Measurements from ENCODE around the gene RBAK.
"Not testable (repeated sequence)": the region's sequence is repeated elsewhere in the genome, so short reads cannot be mapped to it uniquely, and the experiment has no call there.

Gene RBAK

DNA sequence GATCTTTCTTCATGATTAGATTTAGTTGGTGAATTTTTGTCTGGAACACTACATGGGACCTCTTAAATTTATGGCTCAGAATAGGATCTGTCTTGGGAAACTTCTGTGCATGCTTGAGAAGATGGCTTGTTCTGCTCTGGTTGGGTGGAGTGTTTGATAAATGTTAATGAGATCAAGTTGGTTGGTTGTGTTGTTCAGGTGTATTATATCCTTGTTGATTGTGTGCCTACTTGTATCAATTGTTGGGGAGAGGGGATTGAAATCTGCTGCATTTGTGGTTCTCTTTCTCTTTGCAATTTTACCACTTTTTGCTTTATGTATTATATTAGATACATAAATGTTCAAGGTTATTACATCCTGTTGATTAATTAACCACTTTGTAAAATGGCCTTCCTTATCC is 6.1 kb downstream of the RBAK start:
- not testable (repeated sequence) for DNase-seq

DNA sequence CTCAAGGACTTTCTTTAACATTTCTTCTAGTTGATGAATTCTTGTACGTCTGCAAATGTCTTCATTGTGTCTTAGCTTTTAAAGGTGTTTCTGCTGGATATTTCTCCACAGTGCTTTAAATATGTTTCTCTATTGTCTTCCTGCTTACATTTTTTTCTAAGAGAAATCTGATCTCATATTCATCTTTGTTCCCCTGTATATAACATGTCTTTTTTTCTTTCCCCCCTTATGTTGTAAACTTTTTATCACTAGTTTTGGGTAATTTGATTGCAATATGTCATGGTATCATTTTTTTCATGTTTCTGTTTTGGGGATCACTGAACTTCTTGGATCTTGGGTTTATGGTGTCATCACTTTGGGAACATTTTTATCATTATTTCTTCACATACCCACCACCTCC is 7.5 kb downstream of the RBAK start:
- DNase-seq: no peak

DNA sequence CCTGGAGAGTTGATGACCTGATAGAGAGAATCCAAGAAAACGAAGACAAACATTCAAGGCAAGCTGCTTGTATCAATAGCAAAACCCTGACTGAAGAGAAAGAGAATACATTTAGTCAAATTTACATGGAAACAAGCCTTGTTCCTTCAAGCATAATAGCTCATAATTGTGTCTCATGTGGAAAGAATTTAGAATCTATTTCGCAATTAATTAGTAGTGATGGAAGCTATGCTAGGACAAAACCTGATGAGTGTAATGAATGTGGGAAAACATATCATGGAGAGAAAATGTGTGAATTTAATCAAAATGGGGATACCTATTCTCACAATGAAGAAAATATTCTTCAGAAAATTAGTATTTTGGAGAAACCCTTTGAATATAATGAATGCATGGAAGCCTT is 18.0 kb downstream of the RBAK start:
- DNase-seq: no peak

DNA sequence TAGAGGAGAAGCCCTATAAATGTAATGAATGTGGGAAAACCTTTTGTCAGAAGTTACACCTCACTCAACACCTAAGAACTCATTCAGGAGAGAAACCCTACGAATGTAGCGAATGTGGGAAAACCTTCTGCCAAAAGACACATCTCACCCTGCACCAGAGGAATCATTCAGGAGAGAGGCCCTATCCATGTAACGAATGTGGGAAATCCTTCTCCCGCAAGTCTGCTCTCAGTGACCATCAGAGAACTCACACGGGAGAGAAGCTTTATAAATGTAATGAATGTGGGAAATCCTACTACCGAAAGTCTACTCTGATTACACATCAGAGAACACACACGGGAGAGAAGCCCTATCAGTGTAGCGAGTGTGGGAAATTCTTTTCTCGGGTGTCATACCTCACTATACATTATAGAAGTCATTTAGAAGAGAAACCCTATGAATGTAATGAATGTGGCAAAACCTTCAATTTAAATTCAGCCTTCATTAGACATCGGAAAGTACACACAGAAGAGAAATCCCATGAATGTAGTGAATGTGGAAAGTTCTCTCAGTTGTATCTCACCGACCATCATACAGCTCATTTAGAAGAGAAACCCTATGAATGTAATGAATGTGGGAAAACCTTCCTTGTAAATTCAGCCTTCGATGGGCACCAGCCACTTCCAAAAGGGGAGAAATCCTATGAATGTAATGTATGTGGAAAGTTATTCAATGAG is 18.9 kb downstream of the RBAK start:
- DNase-seq: no peak

DNA sequence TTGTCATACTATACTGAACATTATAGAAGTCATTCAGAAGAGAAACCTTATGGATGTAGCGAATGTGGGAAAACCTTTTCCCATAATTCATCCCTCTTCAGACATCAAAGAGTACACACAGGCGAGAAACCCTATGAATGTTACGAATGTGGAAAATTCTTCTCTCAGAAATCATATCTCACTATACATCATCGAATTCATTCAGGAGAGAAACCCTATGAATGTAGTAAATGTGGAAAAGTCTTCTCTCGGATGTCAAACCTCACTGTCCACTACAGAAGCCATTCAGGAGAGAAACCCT is 19.4 kb downstream of the RBAK start:
- DNase-seq: no peak

DNA sequence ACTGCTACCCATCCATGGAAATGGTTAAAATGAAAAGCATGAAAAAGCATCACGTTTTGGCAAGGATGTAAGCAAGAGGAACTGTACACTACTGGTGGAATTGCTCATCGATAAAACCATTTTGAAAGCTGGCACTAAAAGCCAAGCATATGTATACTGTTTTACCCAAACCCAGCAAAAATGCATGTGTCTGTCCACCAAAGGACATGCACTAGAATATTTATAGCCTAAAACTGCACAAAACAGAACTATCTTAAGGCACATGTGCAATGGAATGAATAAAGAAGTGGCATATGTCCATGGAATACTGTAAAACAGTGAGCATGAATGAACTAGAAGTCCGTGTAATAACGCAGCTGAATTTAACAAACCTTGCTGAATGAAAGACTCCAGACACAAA is 22.9 kb downstream of the RBAK start:
- DNase-seq: no peak

DNA sequence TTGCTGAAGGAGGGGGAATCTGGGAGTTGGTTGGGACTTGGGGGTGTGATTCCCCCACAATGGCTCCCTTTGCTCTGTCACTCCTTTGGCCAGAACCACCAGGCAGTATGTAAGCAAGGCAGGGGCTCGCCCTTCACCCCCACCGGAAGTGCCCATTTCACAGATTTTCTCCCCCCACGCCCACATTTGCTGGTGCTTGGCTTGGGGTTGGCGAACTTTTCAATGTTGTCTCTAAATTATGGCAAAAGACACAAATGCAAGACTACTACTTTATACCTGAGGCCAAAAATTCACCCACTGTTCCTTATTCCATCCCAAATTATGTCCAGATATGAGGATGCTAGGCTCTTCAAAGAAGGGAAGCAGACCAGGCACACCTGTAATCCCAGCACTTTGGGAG is 24.5 kb downstream of the RBAK start:
- no peak for DNase-seq

DNA sequence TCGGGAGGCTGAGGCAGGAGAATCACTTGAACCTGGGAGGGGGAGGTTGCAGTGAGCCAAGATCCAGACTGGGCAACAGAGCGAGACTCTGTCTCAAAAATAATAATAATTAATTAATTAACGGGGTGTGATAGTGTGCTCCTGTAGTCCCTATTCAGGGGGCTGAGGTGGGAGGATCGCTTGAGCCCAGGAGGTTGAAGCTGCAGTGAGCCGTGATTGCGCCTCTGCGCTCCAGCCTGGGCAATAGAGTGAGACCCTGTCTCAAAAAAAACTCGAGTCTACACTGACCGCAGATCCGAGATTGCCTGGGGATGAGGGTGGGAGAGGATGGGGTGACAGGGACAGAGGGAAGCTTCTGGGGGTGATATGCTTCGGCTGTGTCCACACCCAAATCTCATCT is 29.5 kb downstream of the RBAK start:
- not testable (repeated sequence) for DNase-seq

DNA sequence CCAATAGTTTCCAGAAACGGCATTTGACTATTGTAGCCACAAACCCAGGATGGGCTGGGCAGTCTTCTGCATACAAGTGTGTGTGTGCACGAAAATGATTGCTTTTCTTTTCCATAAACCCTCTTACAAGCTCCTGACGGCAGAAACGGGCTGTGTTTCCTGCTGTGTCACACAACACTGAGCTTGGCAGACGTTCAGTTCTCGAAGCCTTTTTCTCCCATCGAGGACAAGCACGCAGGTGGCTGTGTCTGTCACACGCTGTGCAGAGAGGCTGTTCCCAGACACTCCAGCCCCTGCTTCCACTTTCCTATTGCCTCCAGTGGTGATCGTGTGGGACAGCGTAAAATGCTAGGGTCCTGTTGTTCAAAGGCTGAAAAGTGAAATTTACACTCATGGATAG is 32.1 kb downstream of the RBAK start:
- DNase-seq: no peak

DNA sequence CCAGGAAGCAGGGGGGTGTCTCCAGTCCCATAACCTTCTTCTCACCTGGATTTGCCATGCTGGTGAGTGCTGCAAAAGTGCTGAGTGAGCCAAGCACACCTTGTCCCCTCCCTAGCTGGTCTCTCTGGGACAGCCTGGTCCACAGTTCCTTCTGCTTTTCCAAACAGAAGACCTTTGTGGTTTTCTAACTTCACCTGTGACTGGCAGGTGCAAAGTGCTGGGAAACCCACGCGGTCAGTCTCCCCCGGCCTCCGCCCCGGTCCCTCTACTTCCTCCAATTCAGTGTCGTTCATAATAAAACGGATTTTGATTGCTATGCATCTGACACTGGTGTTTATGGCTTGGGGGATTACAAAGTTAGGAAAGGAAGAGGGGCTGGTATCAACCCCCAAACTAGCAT is 37.1 kb downstream of the RBAK start:
- DNase-seq: no peak

DNA sequence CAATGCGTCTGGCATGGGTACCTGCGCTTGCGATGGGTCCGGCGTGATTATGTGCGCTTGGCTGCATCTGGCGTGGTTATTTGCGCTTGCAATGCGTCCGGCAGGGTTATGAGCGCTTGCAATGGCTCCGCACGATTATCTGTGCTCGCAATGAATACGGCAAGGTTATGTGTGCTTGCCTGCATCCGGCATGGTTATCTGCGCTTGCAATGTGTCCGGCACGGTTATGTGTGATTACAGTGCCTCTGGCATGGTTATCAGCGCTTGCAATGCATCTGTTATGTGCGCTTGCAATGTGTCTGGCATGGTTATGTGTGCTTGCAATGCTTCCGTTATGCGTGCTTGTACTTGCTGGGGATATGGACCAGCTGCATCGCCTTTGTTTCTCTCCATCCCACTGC is 37.7 kb downstream of the RBAK start:
- DNase-seq: no peak

DNA sequence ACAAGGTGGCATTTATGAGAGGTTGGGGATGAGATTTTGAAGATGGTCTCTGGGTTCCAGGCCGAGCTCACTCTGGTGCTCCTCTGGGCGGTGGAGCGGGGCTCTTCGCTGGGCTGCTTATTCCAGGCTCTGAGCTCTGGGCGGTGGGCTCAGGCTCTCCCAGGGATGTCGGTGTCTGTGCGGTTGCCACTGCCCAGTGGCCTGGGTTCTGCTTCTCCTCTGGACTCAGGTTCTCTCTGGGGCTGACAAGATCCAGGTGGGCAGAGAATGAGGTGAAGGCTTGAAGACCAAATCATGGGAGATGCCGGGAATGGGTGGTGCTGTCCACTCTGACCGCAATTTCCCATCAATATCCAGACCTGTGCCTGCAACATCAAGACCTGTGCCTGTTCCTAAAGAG is 40.6 kb downstream of the RBAK start:
- no peak for DNase-seq

DNA sequence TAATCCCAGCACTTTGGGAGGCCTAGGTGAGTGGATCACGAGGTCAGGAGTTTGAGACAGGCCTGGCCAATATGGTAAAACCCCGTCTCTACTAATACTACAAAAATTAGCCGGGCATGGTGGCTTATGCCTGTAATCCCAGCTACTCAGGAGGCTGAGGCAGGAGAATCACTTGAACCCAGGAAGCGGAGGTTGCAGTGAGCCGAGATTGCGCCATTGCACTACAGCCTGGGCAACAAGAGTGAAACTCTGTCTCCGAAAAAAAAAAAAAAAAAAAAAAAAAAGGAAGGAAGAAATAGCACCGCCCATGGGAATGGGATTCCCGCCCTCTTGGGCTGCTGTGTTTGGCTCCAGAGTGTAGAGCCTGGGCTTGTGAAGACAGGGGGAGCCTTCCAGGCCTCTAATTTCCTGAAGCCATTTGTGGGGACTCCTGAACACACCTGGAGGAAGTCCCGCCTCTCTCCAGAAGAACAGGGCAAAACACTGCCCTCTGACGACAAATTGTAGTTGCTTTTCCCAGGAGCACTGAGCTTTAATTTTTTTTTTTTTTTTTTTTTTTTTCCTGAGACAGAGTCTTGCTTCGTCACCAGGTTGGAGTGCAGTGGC is 42.7 kb downstream of the RBAK start:
- not testable (repeated sequence) for DNase-seq

DNA sequence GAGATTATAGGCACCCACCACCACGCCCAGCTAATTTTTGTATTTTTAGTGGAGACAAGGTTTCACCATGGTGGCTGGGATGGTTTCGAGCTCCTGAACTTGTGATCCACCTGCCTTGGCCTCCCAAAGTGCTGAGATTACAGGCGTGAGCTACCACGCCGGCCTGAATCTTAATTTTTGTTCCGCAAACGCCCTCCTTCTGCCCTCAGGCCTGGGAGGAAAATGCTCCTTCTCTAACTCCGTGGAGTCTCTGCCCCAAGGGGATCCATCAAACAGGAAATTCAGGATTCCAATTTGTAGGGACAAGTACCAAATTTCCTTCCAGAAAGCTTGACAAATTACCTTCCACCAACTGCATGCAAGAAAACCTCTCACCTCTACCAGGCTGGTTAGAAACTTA is 43.2 kb downstream of the RBAK start:
- DNase-seq: no peak

DNA sequence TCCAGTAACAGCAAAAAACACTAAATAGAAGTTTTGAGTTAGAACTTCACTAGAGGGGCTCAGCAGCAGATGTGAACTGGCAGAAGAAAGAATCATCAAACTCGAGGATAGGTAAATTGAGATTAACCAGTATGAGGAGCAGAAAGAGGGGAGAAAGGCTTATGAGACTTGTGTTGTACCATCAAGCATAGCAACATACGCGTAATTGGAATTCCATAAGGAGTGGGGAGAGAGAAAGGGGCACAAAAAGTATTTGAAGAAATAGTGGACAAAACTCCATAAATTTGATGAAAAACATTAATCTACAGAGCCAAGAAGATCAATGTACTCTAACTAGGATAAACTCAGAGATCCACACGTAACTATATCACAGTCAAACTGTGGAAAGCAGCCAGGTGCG is 48.3 kb downstream of the RBAK start:
- no peak for DNase-seq

DNA sequence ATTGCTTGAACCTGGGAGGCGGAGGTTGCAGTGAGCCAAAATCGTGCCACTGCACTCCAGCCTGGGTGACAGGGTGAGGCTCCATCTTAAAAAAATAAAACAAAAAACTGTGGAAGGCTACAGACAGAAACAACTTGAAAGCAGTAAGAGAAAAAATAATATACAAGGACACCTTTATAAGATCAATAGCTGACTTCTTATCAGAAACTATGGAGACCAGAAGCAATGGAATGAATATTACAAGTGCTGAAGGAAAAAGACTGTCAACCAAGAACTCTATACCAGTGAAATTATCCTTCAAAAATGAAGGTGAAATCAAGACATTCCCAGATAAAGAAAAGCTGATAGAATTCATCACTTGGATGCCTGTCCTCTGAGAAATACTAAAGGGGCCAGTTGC is 49.0 kb downstream of the RBAK start:
- DNase-seq: no peak

DNA sequence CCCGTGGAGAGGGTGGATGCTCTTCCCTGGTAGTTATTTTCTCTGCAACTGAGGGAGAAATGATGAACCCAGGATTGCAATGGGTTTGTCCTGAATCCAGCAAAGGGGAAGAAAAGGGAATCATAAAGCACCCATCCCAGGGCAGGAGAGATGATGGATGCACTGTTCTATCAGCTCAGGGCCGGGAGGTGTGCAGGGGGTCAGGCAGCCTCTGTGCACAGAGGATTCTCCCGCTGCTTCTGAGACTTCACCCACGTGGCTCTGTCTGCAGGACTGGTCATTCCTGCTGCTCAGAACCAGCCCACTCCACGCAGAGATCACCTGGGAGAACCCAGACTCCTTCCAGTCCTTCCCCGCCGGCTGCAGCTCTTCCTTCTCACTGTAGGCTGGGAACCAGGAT is 70.7 kb downstream of the RBAK start:
- DNase-seq: no peak

DNA sequence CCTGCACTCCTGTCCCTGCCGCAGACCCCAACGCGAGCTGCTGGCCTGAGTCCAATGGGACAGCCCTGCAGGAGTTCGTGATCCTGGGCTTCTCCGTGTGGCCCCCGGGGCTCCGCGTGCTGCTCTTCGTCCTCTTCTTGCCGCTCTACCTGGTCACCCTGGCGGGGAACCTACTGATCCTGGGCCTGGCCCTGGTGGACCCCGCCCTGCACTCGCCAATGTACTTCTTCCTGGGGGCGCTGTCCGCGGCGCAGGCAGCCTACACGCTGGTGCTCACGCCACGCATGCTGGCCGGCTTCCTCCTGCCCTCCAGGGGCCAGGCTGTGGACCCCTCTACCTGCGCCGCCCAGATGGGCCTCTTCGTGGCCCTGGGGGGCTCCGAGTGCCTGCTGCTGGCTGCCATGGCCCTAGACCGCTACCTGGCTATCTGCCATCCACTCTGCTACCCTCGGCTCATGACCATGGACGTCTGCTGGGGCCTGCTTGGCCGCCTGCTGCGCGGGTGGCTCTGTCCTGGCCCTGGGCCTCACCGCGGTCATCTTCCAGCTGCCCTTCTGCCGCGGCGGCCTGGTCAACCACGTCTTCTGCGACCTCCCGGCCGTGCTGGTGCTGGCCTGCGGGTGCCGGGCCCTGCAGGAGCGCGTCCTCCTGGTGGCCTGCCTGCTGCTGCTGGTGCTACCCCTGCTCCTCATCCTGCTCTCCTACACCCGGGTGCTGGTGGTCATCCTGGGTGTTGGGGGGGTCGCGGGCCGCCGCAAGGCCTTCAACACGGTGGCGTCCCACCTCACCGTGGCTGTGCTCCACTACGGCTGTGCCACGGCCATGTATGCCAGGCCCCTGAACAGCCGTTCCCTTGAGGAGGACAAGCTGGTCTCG is 71.7 kb downstream of the RBAK start:
- DNase-seq: no peak

Measured in fibroblast of skin of abdomen (primary cell).